Measurements from ENCODE around the gene TPCN2.

TPCN2 gene

GRCh38 chr11:69080257-69080995 is 31.7 kb downstream of the TPCN2 start:
- H3K79me2 ChIP-seq: no peaks in the 10 kb centered on the region
- H3K4me1 ChIP-seq: no peaks in the 10 kb centered on the region
- no peaks in the 10 kb centered on the region for H3K27me3 ChIP-seq (ENCODE audit: control insufficient read depth, insufficient read depth, low read length)
- H3K27ac ChIP-seq: no peak overlapping the region
- H2AFZ ChIP-seq: no peak overlapping the region
- no peaks in the 10 kb centered on the region for H3K9me3 ChIP-seq (ENCODE audit: control insufficient read depth, low read length)
- H3K9ac ChIP-seq: no peak overlapping the region
- no peak overlapping the region for H3K4me2 ChIP-seq (ENCODE audit: low read length)
- H3K36me3 ChIP-seq (ENCODE audit: control insufficient read depth, insufficient read depth, low read length): no peaks in the 10 kb centered on the region
- no peak for TF ChIP-seq CTCF (IDR thresholded peaks at IDR 0.05)
- H3K4me3 ChIP-seq (ENCODE audit: low read depth, low read length): no peak overlapping the region

- Histone ChIP-seq H2AFZ (no peak overlapping the region), H3K36me3 (ENCODE audit: control insufficient read depth, insufficient read depth, low read length) (no peaks in the 10 kb centered on the region), H3K27ac (no peak overlapping the region), H3K9ac (no peak overlapping the region), H3K4me2 (ENCODE audit: low read length) (no peak overlapping the region), H3K9me3 (ENCODE audit: control insufficient read depth, low read length) (no peaks in the 10 kb centered on the region), H3K27me3 (ENCODE audit: control insufficient read depth, insufficient read depth, low read length) (no peaks in the 10 kb centered on the region), H3K79me2 (no peaks in the 10 kb centered on the region), H3K4me1 (no peaks in the 10 kb centered on the region), H3K4me3 (ENCODE audit: low read depth, low read length) (no peak overlapping the region)
- no peak for TF ChIP-seq CTCF (IDR thresholded peaks at IDR 0.05)
These were observed 32.4 kb downstream of the TPCN2 start for GRCh38 chr11:69081180-69081579.

- Histone ChIP-seq H3K9me3 (ENCODE audit: control insufficient read depth, low read length) (no peaks in the 10 kb centered on the region), H3K27me3 (ENCODE audit: control insufficient read depth, insufficient read depth, low read length) (no peaks in the 10 kb centered on the region), H3K4me2 (ENCODE audit: low read length) (no peak overlapping the region), H3K36me3 (ENCODE audit: control insufficient read depth, insufficient read depth, low read length) (no peaks in the 10 kb centered on the region), H3K79me2 (no peaks in the 10 kb centered on the region), H3K9ac (no peak overlapping the region), H2AFZ (no peak overlapping the region), H3K4me1 (no peaks in the 10 kb centered on the region), H3K4me3 (ENCODE audit: low read depth, low read length) (no peak overlapping the region), H3K27ac (no peak overlapping the region)
- no peak for TF ChIP-seq CTCF (IDR thresholded peaks at IDR 0.05)
These were observed 35.0 kb downstream of the TPCN2 start for GRCh38 chr11:69083531-69084247.

GRCh38 chr11:69084371-69084770 is 35.6 kb downstream of the TPCN2 start:
- no peaks in the 10 kb centered on the region for H3K79me2 ChIP-seq
- H3K27ac ChIP-seq: no peak overlapping the region
- H3K4me1 ChIP-seq: no peaks in the 10 kb centered on the region
- no peak overlapping the region for H2AFZ ChIP-seq
- no peak overlapping the region for H3K4me3 ChIP-seq (ENCODE audit: low read depth, low read length)
- no peak overlapping the region for H3K9ac ChIP-seq
- no peaks in the 10 kb centered on the region for H3K27me3 ChIP-seq (ENCODE audit: control insufficient read depth, insufficient read depth, low read length)
- H3K36me3 ChIP-seq (ENCODE audit: control insufficient read depth, insufficient read depth, low read length): no peaks in the 10 kb centered on the region
- H3K9me3 ChIP-seq (ENCODE audit: control insufficient read depth, low read length): no peaks in the 10 kb centered on the region
- no peak overlapping the region for H3K4me2 ChIP-seq (ENCODE audit: low read length)
- TF ChIP-seq CTCF (IDR thresholded peaks at IDR 0.05): no peak
